ENCODE data around the gene VPS13D.

The VPS13D gene

DNA sequence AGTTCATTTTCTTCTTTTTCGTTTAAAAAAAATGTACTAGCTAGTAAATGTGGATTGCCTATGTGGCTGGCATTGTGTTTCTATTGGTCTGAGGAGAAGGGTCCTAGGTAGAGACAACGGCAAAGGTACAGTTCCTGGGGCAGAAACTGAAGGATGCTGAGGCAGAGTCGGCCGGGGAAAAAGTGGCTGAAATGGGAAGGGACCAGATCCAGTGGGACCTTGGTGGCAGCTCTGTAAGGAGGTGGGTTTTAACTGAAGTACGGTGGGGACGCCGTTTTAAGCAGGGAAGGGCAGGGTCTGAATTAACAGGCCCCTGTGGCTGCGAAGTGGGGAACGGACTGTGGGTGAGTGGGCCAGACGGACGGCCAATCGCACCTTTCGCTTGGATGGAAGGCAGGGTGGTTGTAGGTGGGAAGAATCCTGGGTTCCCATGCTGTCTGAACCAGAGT is 420 bp upstream of the VPS13D start:
- peaks cover 17% of the 10 kb centered on the region for H3K4me1 ChIP-seq (ENCODE audit: low read depth, poor library complexity, severe bottlenecking)
- H3K4me2 ChIP-seq: no peak overlapping the region
- no peaks in the 10 kb centered on the region for H4K20me1 ChIP-seq (ENCODE audit: insufficient read depth)
- peak overlapping the region; percentile 44; the same call in 1 of the 2 replicates for H2AFZ ChIP-seq (ENCODE audit: low read depth)
- H3K79me2 ChIP-seq (ENCODE audit: insufficient read depth, low read depth): peaks cover 7% of the 10 kb centered on the region; the same call in 1 of the 2 replicates
- no peak overlapping the region for H3K4me3 ChIP-seq (IDR thresholded peaks at IDR 0.05; ENCODE audit: insufficient read depth, low read depth, low read length)
- H3K36me3 ChIP-seq (ENCODE audit: insufficient read depth): no peaks in the 10 kb centered on the region
- no peak overlapping the region for H3K9ac ChIP-seq
- H3K27me3 ChIP-seq (ENCODE audit: insufficient read depth, low read depth): no peaks in the 10 kb centered on the region
- no peak for TF ChIP-seq CTCF (conservative IDR thresholded peaks at IDR 0.05; ENCODE audit: low read depth, low read length)
- H3K27ac ChIP-seq: no peak overlapping the region

DNA sequence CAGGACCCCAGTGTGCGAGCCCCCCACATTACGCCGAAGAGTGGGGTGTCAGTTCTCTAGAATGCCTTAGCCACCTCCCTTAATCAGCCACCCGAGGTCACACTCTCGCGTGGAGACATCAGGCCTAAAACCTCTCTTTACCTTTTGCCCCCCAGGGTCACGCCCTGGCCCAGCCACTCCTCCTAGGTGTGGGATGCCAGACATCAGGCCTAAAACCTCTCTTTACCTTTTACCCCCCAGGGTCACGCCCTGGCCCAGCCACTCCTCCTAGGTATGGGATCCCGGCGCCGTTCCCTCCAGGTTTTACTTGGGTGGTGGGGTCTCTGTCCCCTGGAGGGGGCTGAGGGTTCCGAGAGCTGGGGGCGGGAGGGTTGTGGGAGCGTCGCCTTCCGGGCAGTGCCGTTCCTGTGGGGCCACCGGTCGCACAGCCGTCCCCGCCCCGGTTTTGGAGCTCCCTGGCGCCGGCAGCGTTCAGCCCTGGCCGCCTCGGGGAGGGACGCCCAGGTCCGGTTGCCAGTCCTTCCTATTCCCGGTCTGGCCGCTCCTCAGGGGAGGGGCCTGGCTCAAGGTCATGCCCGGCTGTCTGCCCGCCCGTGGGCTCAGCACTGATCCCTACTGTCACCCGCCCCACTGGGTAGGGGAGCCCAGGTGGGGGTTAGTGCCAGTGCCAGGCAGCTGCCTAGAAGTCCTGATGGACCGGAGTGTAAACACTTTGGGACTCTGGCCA is 882 bp downstream of the VPS13D start:
- Histone ChIP-seq H3K4me1 (ENCODE audit: low read depth, poor library complexity, severe bottlenecking) (peaks cover 17% of the 10 kb centered on the region), H3K36me3 (ENCODE audit: insufficient read depth) (no peaks in the 10 kb centered on the region), H2AFZ (ENCODE audit: low read depth) (peak overlapping the region; percentile 73), H3K27ac (no peak overlapping the region), H3K79me2 (ENCODE audit: insufficient read depth, low read depth) (peaks cover 7% of the 10 kb centered on the region; the same call in 1 of the 2 replicates), H3K4me3 (IDR thresholded peaks at IDR 0.05; ENCODE audit: insufficient read depth, low read depth, low read length) (no peak overlapping the region), H4K20me1 (ENCODE audit: insufficient read depth) (no peaks in the 10 kb centered on the region), H3K27me3 (ENCODE audit: insufficient read depth, low read depth) (no peaks in the 10 kb centered on the region), H3K4me2 (peak overlapping the region; percentile 71), H3K9ac (peak overlapping the region; percentile 59; the same call in 1 of the 2 replicates)
- no peak for TF ChIP-seq CTCF (conservative IDR thresholded peaks at IDR 0.05; ENCODE audit: low read depth, low read length)

DNA sequence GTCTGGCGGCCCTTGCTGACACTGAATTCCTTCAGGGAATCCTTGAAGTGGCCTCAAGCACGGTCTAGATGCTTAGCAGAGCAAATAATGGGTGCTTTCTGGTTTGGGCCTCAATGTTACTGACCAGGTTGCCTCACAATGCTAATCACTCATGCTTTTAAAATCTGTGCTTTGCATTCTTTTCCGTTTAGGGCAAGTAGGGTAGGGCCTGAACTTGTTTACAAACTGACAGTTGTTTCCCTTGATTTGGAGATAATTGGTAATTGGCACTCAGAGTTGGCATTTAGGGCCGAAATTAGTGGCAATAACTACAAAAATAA is 1.4 kb downstream of the VPS13D start:
- H3K4me3 ChIP-seq (IDR thresholded peaks at IDR 0.05; ENCODE audit: insufficient read depth, low read depth, low read length): no peak overlapping the region
- no peak for TF ChIP-seq CTCF (conservative IDR thresholded peaks at IDR 0.05; ENCODE audit: low read depth, low read length)
- peak overlapping the region; percentile 71 for H3K4me2 ChIP-seq
- H3K9ac ChIP-seq: no peak overlapping the region; the same call in 1 of the 2 replicates
- H3K27me3 ChIP-seq (ENCODE audit: insufficient read depth, low read depth): no peaks in the 10 kb centered on the region
- H2AFZ ChIP-seq (ENCODE audit: low read depth): no peak overlapping the region
- peaks cover 7% of the 10 kb centered on the region; the same call in 1 of the 2 replicates for H3K79me2 ChIP-seq (ENCODE audit: insufficient read depth, low read depth)
- H3K27ac ChIP-seq: no peak overlapping the region
- no peaks in the 10 kb centered on the region for H4K20me1 ChIP-seq (ENCODE audit: insufficient read depth)
- no peaks in the 10 kb centered on the region for H3K36me3 ChIP-seq (ENCODE audit: insufficient read depth)
- peaks cover 17% of the 10 kb centered on the region for H3K4me1 ChIP-seq (ENCODE audit: low read depth, poor library complexity, severe bottlenecking)

GRCh38 chr1:12232221-12232620 is 2.4 kb downstream of the VPS13D start:
- Histone ChIP-seq H3K9ac (no peak overlapping the region), H3K27me3 (ENCODE audit: insufficient read depth, low read depth) (no peaks in the 10 kb centered on the region), H3K27ac (no peak overlapping the region), H3K4me3 (IDR thresholded peaks at IDR 0.05; ENCODE audit: insufficient read depth, low read depth, low read length) (no peak overlapping the region), H2AFZ (ENCODE audit: low read depth) (no peak overlapping the region), H3K4me2 (no peak overlapping the region), H4K20me1 (ENCODE audit: insufficient read depth) (no peaks in the 10 kb centered on the region), H3K79me2 (ENCODE audit: insufficient read depth, low read depth) (peaks cover 7% of the 10 kb centered on the region; the same call in 1 of the 2 replicates), H3K4me1 (ENCODE audit: low read depth, poor library complexity, severe bottlenecking) (peaks cover 17% of the 10 kb centered on the region), H3K36me3 (ENCODE audit: insufficient read depth) (no peaks in the 10 kb centered on the region)
- TF ChIP-seq CTCF (conservative IDR thresholded peaks at IDR 0.05; ENCODE audit: low read depth, low read length): no peak
